Endothelial cell of umbilical vein (primary cell): Measurements from ENCODE around the gene LRRN4CL. TPM values are rescaled to one million over a fixed set of nuclear protein-coding genes. Genes with fewer than 3 reads are reported as not detected.

ENCODE experiments used
- BruUV-seq: library from RNA; stranded (reverse); fragments of 400-500 nt; replicated peaks from 2 replicates; lab custom pipeline; 2021; lab: Mats Ljungman, UMichigan
- CTCF ChIA-PET: fragments of 300-600, 350-600 bp; sonication (Branson Sonifier 250); formaldehyde crosslinking; loops from one replicate; lab custom pipeline; 2021; ENCODE audit warnings: antibody characterized with exemption, inconsistent platforms; lab: Charles Lee
- POLR2A ChIA-PET: fragments of 300-600, 350-600 bp; sonication (Branson Sonifier 250); formaldehyde crosslinking; loops from one replicate; lab custom pipeline; 2021; ENCODE audit warnings: antibody characterized with exemption, inconsistent platforms; lab: Charles Lee
- DNase-seq: peaks from one replicate; pipeline ENCODE4 v3.0.0-alpha.2; 2011; ENCODE audit warnings: low read depth, low spot score
- FAIRE-seq: peaks from 2 replicates; lab custom pipeline; 2011; peaks lifted over from hg19 to GRCh38; lab: Jason Lieb, UNC
- H2AFZ ChIP-seq: 2 replicates; pipeline ENCODE4 v1.6.0; 2012; ENCODE audit warnings: low read depth, low read length, control low read depth, inconsistent platforms
- H3K27ac ChIP-seq: 2 replicates; pipeline ENCODE4 v1.5.1; 2011; ENCODE audit warnings: low read depth, mild to moderate bottlenecking, control low read depth, low read length, moderate library complexity; ENCODE audit not compliant: insufficient read depth
- H3K27me3 ChIP-seq, 2 experiments: 2 replicates each; pipeline versions ENCODE4 v1.6.0 to v1.6.1; 2011; ENCODE audit warnings: low read length in 2 of 2, mixed read lengths in 1 of 2; ENCODE audit not compliant: control insufficient read depth in 2 of 2, insufficient read depth in 2 of 2
- H3K36me3 ChIP-seq, 2 experiments: 2 replicates in 1 of 2; 3 replicates in 1 of 2; pipeline ENCODE4 v1.5.1; 2011; ENCODE audit warnings: low read length in 2 of 2, mild to moderate bottlenecking in 1 of 2, moderate library complexity in 1 of 2; ENCODE audit not compliant: control insufficient read depth in 2 of 2, insufficient read depth in 2 of 2; ENCODE audit errors: extremely low read depth in 1 of 2
- H3K4me1 ChIP-seq: 3 replicates; pipeline ENCODE4 v1.5.1; 2011; ENCODE audit warnings: mild to moderate bottlenecking, low read length; ENCODE audit not compliant: control insufficient read depth, insufficient read depth; ENCODE audit errors: extremely low read depth
- H3K4me2 ChIP-seq: 2 replicates; pipeline ENCODE4 v1.6.1; 2011; ENCODE audit warnings: low read length, control low read depth, mixed read lengths; ENCODE audit not compliant: insufficient read depth
- H3K4me3 ChIP-seq, 3 experiments: fragments of 200-600 bp in 1 of 3; sonication (generic), shearing (Covaris generic) in 1 of 3; replicated peaks in 1 of 3; 2 replicates each; pipeline ENCODE4 v1.5.1; 2011 to 2016; ENCODE audit warnings: control low read depth in 3 of 3, low read length in 3 of 3, mild to moderate bottlenecking in 2 of 3, inconsistent platforms in 1 of 3, low read depth in 1 of 3, moderate library complexity in 1 of 3; ENCODE audit not compliant: insufficient read depth in 1 of 3
- H3K79me2 ChIP-seq: 2 replicates; pipeline ENCODE4 v1.6.0; 2012; ENCODE audit warnings: low read length, inconsistent platforms; ENCODE audit not compliant: control insufficient read depth, insufficient read depth
- H3K9ac ChIP-seq: replicated peaks from 2 replicates; pipeline ENCODE3; 2011; ENCODE audit warnings: low read length, control low read depth; ENCODE audit not compliant: insufficient read depth; ENCODE audit errors: extremely low read depth
- H3K9me1 ChIP-seq: replicated peaks from 3 replicates; pipeline ENCODE4 v1.6.0; 2011; ENCODE audit warnings: mild to moderate bottlenecking, low read length; ENCODE audit not compliant: control insufficient read depth, insufficient read depth; ENCODE audit errors: extremely low read depth
- H3K9me3 ChIP-seq: replicated peaks from 2 replicates; pipeline ENCODE4 v1.5.1; 2012; ENCODE audit warnings: low read length, inconsistent platforms; ENCODE audit not compliant: control insufficient read depth, insufficient read depth
- H4K20me1 ChIP-seq: replicated peaks from 2 replicates; pipeline ENCODE3; 2011; ENCODE audit warnings: mild to moderate bottlenecking, low read length; ENCODE audit not compliant: control insufficient read depth, insufficient read depth; ENCODE audit errors: extremely low read depth
- EZH2 ChIP-seq: IDR thresholded peaks from 2 replicates; pipeline ENCODE4 v1.6.1; 2012; ENCODE audit warnings: borderline replicate concordance, low read depth, mild to moderate bottlenecking, moderate library complexity, low read length, inconsistent platforms; ENCODE audit not compliant: severe bottlenecking
- FOS ChIP-seq: IDR thresholded peaks from 2 replicates; pipeline ENCODE4 v1.6.1; 2011; ENCODE audit warnings: mild to moderate bottlenecking, low read length, moderate library complexity, borderline replicate concordance; ENCODE audit not compliant: insufficient read depth
- GATA2 ChIP-seq: IDR thresholded peaks from 2 replicates; pipeline ENCODE4 v1.7.0; 2011; ENCODE audit warnings: low read depth, mild to moderate bottlenecking, moderate library complexity, mixed read lengths, low read length; ENCODE audit not compliant: insufficient read length, insufficient read depth
- JUN ChIP-seq: IDR thresholded peaks from 2 replicates; pipeline ENCODE4 v1.6.1; 2011; ENCODE audit warnings: borderline replicate concordance, low read depth; ENCODE audit not compliant: insufficient read length, insufficient read depth
- MYC ChIP-seq: IDR thresholded peaks from one replicate; pipeline ENCODE4 v1.6.1; 2011; ENCODE audit warnings: mild to moderate bottlenecking, low read depth, low read length
- POLR2A ChIP-seq: IDR thresholded peaks from 2 replicates; pipeline ENCODE4 v1.6.1; 2012; ENCODE audit warnings: low read depth, mild to moderate bottlenecking, control low read depth, low read length
- POLR2AphosphoS5 ChIP-seq: IDR thresholded peaks from 2 replicates; pipeline ENCODE4 v1.6.1; 2012; ENCODE audit warnings: low read depth, mild to moderate bottlenecking, control low read depth, low read length, moderate library complexity; ENCODE audit not compliant: insufficient read depth
- dilution Hi-C: fragments of 300-500 bp; cut with MboI; formaldehyde crosslinking; loops from one replicate; pipeline ENCODE4 v1.15.0; 2019; ENCODE audit warnings: low sequenced_read_pairs; ENCODE audit not compliant: extremely low pct_ligation_motif_present
- intact Hi-C: fragments of 100-400 bp; cut with micrococcal nuclease; formaldehyde crosslinking; loops from one replicate; pipeline ENCODE4 v1.10.0; 2022
- polyA plus RNA-seq, 4 experiments: library from polyadenylated mRNA; depleted of rRNA in 3 of 4; stranded (reverse) in 3 of 4; unstranded in 1 of 4; fragments of >200 nt; gene quantifications; 2 replicates each; pipeline versions ENCODE4 v1.2.1 to v1.2.3, GENCODE V29; 2011 to 2012; ENCODE audit warnings: missing spikeins in 1 of 4
- total RNA-seq: library from RNA; stranded (reverse); gene quantifications from 2 replicates; pipeline ENCODE4 v1.2.3, GENCODE V29; 2021
- TF ChIP-seq, protein P1 (sequence below), 2 donors: IDR thresholded peaks; 1 replicate in 1 of 2; 2 replicates in 1 of 2; pipeline ENCODE4 v1.5.1; 2011; ENCODE audit warnings: low read length in 2 of 2, mild to moderate bottlenecking in 2 of 2, moderate library complexity in 2 of 2, control low read depth in 1 of 2, inconsistent platforms in 1 of 2, low read depth in 1 of 2; ENCODE audit not compliant: insufficient read depth in 1 of 2; ENCODE audit errors: extremely low read depth in 1 of 2
- TF ChIP-seq, protein P2 (sequence below): IDR thresholded peaks from 2 replicates; pipeline ENCODE4 v1.6.1; 2011; ENCODE audit not compliant: insufficient read depth, insufficient read length

LRRN4CL gene
- total and polyA plus RNA-seq, 2 donors (not counting 3 experiments of a cell fraction or from before 2014, with no cell fraction given), result 0.20 TPM; not detected in 1

DNA sequence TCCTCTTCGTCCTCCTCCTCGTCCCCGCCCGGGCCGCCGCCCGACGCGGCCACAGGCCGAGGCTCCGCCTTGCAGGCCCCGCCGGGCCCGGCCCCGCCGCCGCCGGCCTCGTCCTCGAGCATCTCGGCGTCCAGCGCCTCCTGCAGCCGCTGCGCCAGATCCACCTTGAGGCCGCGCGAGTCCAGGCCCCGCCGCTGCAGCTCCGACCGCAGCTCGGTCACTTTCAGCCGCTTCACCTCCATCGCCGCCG, 37.5 kb upstream of the LRRN4CL start:
- H3K36me3 ChIP-seq, result peaks cover 9 to 21% of the 10 kb centered on the region in 2 experiments

More for the DNA sequence above, 37.5 kb upstream of the LRRN4CL start:
- BruUV-seq, result no TSS peak
- Histone ChIP-seq H3K27me3 (no peaks in the 10 kb centered on the region), H4K20me1 (no peaks in the 10 kb centered on the region), H2AFZ (peak overlapping the region; percentile 11), H3K9me3 (no peaks in the 10 kb centered on the region), H3K9me1 (no peaks in the 10 kb centered on the region), H3K4me3 (peak overlapping the region; percentile 53 to 99 (median 94)), H3K79me2 (peaks cover 74% of the 10 kb centered on the region), H3K9ac (peak overlapping the region; percentile 59), H3K27ac (peak overlapping the region; percentile 67), H3K4me1 (peaks cover 15% of the 10 kb centered on the region), H3K4me2 (no peak overlapping the region)
- ChIA-PET POLR2A (interaction anchor here (1.0 to 3.2 kb wide), 10 partner anchors 10 to 154 kb away, joined by 3 to 25 read pairs (median 5); partner anchors contain the start of genes C11orf98, CSKMT, EEF1G and GANAB), CTCF (interaction anchor here (0.6 to 4.5 kb wide), 9 partner anchors 14 to 302 kb away, joined by 3 to 39 read pairs (median 5); partner anchors contain the start of genes SLC3A2, TAF6L, TMEM179B and ZBTB3)
- intact Hi-C loops (loop anchor here (1.0 to 5.0 kb wide), 7 partner anchors 18 to 155 kb away; partner anchors contain the start of genes GANAB, SLC3A2, TAF6L and TMEM223), dilution Hi-C loops (no loop called here)
- DNase-seq (no peak), FAIRE-seq (no peak)
- no peak for TF ChIP-seq EZH2
- no peak for TF ChIP-seq JUN
- TF ChIP-seq MYC, result no peak
- no peak for TF ChIP-seq POLR2A
- no peak for TF ChIP-seq FOS
- no peak for TF ChIP-seq GATA2
- TF ChIP-seq POLR2AphosphoS5, result no peak
- TF ChIP-seq, protein P1, sequence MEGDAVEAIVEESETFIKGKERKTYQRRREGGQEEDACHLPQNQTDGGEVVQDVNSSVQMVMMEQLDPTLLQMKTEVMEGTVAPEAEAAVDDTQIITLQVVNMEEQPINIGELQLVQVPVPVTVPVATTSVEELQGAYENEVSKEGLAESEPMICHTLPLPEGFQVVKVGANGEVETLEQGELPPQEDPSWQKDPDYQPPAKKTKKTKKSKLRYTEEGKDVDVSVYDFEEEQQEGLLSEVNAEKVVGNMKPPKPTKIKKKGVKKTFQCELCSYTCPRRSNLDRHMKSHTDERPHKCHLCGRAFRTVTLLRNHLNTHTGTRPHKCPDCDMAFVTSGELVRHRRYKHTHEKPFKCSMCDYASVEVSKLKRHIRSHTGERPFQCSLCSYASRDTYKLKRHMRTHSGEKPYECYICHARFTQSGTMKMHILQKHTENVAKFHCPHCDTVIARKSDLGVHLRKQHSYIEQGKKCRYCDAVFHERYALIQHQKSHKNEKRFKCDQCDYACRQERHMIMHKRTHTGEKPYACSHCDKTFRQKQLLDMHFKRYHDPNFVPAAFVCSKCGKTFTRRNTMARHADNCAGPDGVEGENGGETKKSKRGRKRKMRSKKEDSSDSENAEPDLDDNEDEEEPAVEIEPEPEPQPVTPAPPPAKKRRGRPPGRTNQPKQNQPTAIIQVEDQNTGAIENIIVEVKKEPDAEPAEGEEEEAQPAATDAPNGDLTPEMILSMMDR (IDR thresholded peaks at IDR 0.05; ENCODE audit: extremely low read depth in 1 of 2, insufficient read depth in 1 of 2, low read depth in 1 of 2, low read length in 2 of 2), result no peak
- TF ChIP-seq, protein P2, sequence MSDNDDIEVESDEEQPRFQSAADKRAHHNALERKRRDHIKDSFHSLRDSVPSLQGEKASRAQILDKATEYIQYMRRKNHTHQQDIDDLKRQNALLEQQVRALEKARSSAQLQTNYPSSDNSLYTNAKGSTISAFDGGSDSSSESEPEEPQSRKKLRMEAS, result no peak
